G401 (cell line): ENCODE measurements around the gene LLGL1. TPM values are rescaled to one million over a fixed set of nuclear protein-coding genes. Genes with fewer than 3 reads are reported as not detected.

ENCODE experiments used
- DNase-seq: peaks from one replicate; pipeline ENCODE4 v3.0.0-alpha.2; 2015; ENCODE audit warnings: low spot score
- in situ Hi-C: cut with HindIII; loops from 2 replicates; pipeline ENCODE4 v1.10.0; 2016; ENCODE audit warnings: low sequenced_read_pairs, mixed read lengths
- total RNA-seq: library from RNA; depleted of rRNA; stranded (reverse); fragments of >200 nt; shearing (Covaris generic); gene quantifications from 2 replicates; pipeline ENCODE4 v1.2.3, GENCODE V29; 2014

Gene LLGL1
- total RNA-seq, 1 experiment from 2014 or later = 74.6 TPM

GRCh38 chr17:18226284-18226945, 980 bp downstream of the LLGL1 start:
- in situ Hi-C loops = no loop called here
- no peak for DNase-seq

DNA sequence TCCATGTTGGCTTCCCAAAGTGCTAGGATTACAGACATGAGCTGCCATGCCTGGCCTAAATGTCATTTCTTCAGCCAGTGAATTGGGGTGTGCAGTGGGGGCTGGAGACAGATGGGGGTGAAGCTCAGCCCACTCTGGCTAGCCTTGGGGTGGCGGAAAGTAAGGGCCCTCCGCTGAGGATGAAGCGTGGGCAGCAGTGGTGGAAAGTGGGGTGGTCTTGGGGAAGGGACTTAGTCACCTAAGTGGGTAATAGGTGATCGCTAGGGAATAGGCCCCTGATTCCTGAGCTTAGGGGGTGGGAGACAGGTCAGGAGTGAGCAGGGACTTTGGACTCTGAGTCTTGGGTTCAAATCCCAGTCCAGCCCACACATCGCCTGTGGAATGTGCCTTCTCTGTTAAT, 2.2 kb downstream of the LLGL1 start:
- no peak for DNase-seq
- in situ Hi-C loops = no loop called here

DNA sequence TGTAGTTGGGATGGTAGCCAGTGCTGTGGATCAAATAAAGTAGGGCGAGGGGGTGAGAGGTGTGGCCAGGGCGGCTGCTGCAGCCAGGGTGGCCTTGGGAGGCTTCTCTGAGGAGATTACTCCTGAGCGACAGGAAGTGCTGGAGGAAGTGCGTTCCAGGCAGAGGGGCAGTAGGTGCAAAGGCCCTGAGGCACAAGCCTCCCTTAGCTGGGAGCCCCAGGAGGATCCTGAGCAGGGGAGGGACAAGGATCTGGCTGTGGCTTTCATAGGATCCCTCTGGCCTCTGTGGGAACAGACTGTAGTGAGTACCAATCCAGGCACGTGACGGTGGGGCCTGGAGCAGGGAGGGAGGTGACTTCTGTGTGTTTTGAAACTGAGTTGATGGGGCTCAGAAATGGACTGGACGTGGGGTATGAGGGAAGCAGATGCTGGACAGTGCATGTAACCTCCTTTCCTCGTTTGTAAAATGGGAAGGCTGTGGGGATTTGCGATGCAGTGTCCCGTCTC, 2.8 kb downstream of the LLGL1 start:
- in situ Hi-C loops = no loop called here
- no peak for DNase-seq

DNA sequence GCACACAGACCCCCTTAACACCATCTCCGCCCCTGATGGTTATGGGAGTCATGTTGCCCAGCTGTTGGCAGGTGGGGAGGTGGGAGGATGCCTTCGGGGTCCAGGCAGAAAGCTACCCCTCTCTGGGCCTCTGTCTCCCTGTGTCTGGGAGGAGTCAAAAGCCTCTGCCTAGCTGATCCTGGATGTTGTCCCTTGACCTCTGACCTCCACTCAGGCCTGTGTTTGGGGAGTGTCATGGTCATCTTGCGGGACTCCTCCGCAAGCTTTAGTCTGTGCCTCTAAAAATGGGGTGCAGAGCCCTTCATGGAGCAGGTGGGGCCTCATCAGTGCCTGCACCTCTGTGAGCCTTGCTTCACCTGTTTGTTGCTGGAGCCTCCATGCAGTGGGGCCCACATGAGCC, 3.8 kb downstream of the LLGL1 start:
- in situ Hi-C loops = no loop called here
- DNase-seq = no peak

DNA sequence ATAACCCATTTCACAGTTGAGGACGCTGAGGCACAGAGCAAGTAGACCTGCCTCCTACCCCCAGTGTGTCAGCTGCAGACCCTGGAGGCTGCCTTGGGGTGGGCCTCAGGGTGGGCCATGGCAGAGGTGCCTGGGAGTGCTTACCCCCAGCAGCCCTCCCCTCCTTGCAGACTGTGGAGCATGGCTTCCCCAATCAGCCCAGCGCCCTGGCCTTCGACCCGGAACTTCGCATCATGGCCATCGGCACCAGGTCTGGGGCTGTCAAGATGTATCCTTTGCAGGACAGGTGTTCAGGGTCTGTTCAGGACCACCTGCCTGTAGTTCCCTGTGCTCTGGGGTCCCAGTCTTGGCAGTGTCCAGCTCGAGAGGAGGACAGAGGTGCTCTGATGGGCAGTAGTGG, 4.3 kb downstream of the LLGL1 start:
- DNase-seq = no peak
- in situ Hi-C loops = no loop called here

- in situ Hi-C loops = no loop called here
These were observed 5.1 kb downstream of the LLGL1 start for GRCh38 chr17:18230288-18231141.

DNA sequence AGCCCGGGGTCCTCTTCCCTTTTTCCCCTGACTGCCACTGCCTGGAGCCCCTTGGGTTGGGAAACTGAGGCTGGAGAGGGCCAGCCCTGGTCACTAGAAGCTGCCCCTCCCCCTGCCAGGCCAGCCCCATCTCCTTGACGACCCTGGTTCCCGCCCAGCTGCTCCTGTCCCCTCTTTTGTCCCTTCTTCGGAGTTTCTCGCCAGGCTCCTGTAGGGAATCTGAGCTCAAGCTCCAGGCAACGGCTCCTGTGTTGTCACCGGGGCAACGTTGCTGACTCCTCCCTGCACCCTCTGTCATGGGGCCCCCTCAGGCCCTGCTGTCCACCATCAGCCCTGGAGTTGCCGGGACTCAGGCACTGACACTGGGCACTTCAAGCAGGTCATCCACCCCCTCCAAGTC, 5.7 kb downstream of the LLGL1 start:
- no peak for DNase-seq

More at GRCh38 chr17:18230288-18231141, 5.1 kb downstream of the LLGL1 start:
- no peak for DNase-seq

GRCh38 chr17:18233803-18234518, 8.5 kb downstream of the LLGL1 start:
- in situ Hi-C loops = no loop called here
- no peak for DNase-seq

More for the DNA sequence above, 5.7 kb downstream of the LLGL1 start:
- in situ Hi-C loops = no loop called here

GRCh38 chr17:18234853-18235380, 9.5 kb downstream of the LLGL1 start:
- no peak for DNase-seq
- in situ Hi-C loops = no loop called here

GRCh38 chr17:18235743-18236256, 10.4 kb downstream of the LLGL1 start:
- no peak for DNase-seq
- in situ Hi-C loops = no loop called here

- in situ Hi-C loops = no loop called here
- no peak for DNase-seq
These were observed 11.1 kb downstream of the LLGL1 start for GRCh38 chr17:18236494-18236893.

DNA sequence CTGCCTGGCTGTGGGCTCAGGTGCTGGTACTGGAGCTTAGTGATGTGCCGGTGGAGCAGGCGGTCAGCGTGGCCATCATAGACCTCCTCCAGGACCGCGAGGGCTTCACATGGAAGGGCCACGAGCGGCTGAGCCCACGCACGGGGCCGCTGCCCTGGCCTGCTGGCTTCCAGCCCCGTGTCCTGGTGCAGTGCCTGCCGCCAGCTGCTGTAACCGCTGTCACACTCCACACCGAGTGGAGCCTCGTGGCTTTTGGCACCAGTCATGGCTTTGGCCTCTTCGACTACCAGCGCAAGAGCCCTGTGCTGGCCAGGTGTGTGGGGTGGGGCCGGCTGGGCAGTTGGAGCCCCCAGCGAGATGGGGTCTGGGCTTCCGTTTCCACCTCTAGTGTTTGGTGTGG, 12.0 kb downstream of the LLGL1 start:
- DNase-seq = no peak
- in situ Hi-C loops = no loop called here

- DNase-seq = no peak
- in situ Hi-C loops = no loop called here
These were observed 12.9 kb downstream of the LLGL1 start for GRCh38 chr17:18238299-18238698.

GRCh38 chr17:18240449-18240848, 15.0 kb downstream of the LLGL1 start:
- DNase-seq = no peak
- in situ Hi-C loops = no loop called here

GRCh38 chr17:18241229-18241871, 15.9 kb downstream of the LLGL1 start:
- DNase-seq = no peak
- in situ Hi-C loops = no loop called here

- in situ Hi-C loops = no loop called here
- DNase-seq = no peak
These were observed 19.8 kb downstream of the LLGL1 start for GRCh38 chr17:18245038-18245776.

- in situ Hi-C loops = no loop called here
- no peak for DNase-seq
These were observed 20.8 kb downstream of the LLGL1 start for GRCh38 chr17:18246109-18246725.
